OCI-LY7 (cell line): ENCODE results near the gene RNF152.

ENCODE experiments used
- CTCF ChIP-seq: fragments of 200-600 bp; sonication (generic); conservative IDR thresholded peaks from 2 replicates; pipeline ENCODE4 v1.5.1; 2014; ENCODE audit warnings: mild to moderate bottlenecking, antibody characterized with exemption, low read length, moderate library complexity, mixed read lengths
- EZH2phosphoT487 ChIP-seq: fragments of 200-600 bp; sonication (generic); IDR thresholded peaks from 2 replicates; pipeline ENCODE4 v1.6.1; 2018; ENCODE audit warnings: low read depth, borderline replicate concordance, mild to moderate bottlenecking, mixed run types, antibody characterized with exemption, low read length, moderate library complexity, mixed read lengths

GRCh38 chr18:61893309-61893970 is 633 bp upstream of the RNF152 start:
- TF ChIP-seq CTCF (no peak), EZH2phosphoT487 (no peak)
